HepG2 (cell line): ENCODE data around the gene SURF6. TPM values are rescaled to one million over a fixed set of nuclear protein-coding genes. Genes with fewer than 3 reads are reported as not detected.

Experiments
- ASH2L ChIP-seq: fragments of 300-600, 200-600 bp; sonication (generic); IDR thresholded peaks from 2 replicates; pipeline ENCODE4 v1.7.0; 2017; ENCODE audit warnings: low read depth, mild to moderate bottlenecking, moderate library complexity, mixed read lengths, low read length; ENCODE audit not compliant: insufficient read length
- GABPA ChIP-seq, 2 experiments: IDR thresholded peaks; 2 replicates each; pipeline ENCODE4 v1.6.1; 2011 to 2016; ENCODE audit warnings: low read depth in 2 of 2, low read length in 1 of 2, missing biosample characterization in 1 of 2, missing genetic modification characterization in 1 of 2
- GABPB1 ChIP-seq: IDR thresholded peaks from 2 replicates; pipeline ENCODE4 v1.6.1; 2016; ENCODE audit warnings: mild to moderate bottlenecking, missing genetic modification reagents, moderate library complexity, missing compliant biosample characterization
- HCFC1 ChIP-seq: fragments of 150-350 bp; IDR thresholded peaks from 2 replicates; pipeline ENCODE4 v1.6.1; 2014; ENCODE audit warnings: low read depth, low read length
- HNRNPUL1 ChIP-seq: fragments of 200-400 bp; formaldehyde crosslinking; IDR thresholded peaks from 2 replicates; pipeline ENCODE4 v1.6.1; 2017; ENCODE audit warnings: low read depth, mild to moderate bottlenecking, low read length, moderate library complexity
- MED1 ChIP-seq: sonication (generic); formaldehyde crosslinking; IDR thresholded peaks from 2 replicates; pipeline ENCODE4 v1.4.0; 2020; ENCODE audit warnings: missing genetic modification reagents
- PREB ChIP-seq: sonication (generic); formaldehyde crosslinking; IDR thresholded peaks from 2 replicates; pipeline ENCODE4 v1.4.0; 2020; ENCODE audit warnings: missing genetic modification reagents
- RAD21 ChIP-seq: fragments of 450-650 bp; formaldehyde crosslinking; IDR thresholded peaks from 2 replicates; pipeline ENCODE4 v1.5.0; 2020; ENCODE audit warnings: mild to moderate bottlenecking
- RXRA ChIP-seq: sonication (generic); formaldehyde crosslinking; IDR thresholded peaks from 2 replicates; pipeline ENCODE4 v1.5.1; 2020; ENCODE audit warnings: missing genetic modification reagents
- SSRP1 ChIP-seq: IDR thresholded peaks from 2 replicates; pipeline ENCODE4 v1.6.1; 2016; ENCODE audit warnings: control low read depth
- TRIM22 ChIP-seq: fragments of 450-650 bp; IDR thresholded peaks from 2 replicates; pipeline ENCODE4 v1.6.1; 2017
- XBP1 ChIP-seq: sonication (generic); formaldehyde crosslinking; IDR thresholded peaks from 2 replicates; pipeline ENCODE4 v1.5.0; 2020; ENCODE audit warnings: missing genetic modification reagents
- XRCC5 ChIP-seq: fragments of 200-400 bp; formaldehyde crosslinking; optimal IDR thresholded peaks from 2 replicates; pipeline ENCODE3; 2017; ENCODE audit warnings: mild to moderate bottlenecking, low read length
- ZNF12 ChIP-seq: sonication (generic); formaldehyde crosslinking; IDR thresholded peaks from 2 replicates; pipeline ENCODE4 v1.5.0; 2020; ENCODE audit warnings: missing genetic modification reagents
- ZNF251 ChIP-seq: sonication (generic); formaldehyde crosslinking; IDR thresholded peaks from 2 replicates; pipeline ENCODE4 v1.9.0; 2021; ENCODE audit warnings: mild to moderate bottlenecking, missing genetic modification reagents
- ZNF275 ChIP-seq: sonication (generic); formaldehyde crosslinking; IDR thresholded peaks from 2 replicates; pipeline ENCODE4 v1.8.0; 2022; ENCODE audit warnings: missing genetic modification reagents, mild to moderate bottlenecking, inconsistent platforms, borderline replicate concordance
- ZNF337 ChIP-seq: sonication (generic); formaldehyde crosslinking; IDR thresholded peaks from 2 replicates; pipeline ENCODE4 v1.5.1; 2020; ENCODE audit warnings: missing genetic modification reagents, low read depth, mild to moderate bottlenecking, borderline replicate concordance
- ZNF431 ChIP-seq: sonication (generic); formaldehyde crosslinking; IDR thresholded peaks from 2 replicates; pipeline ENCODE4 v1.9.0; 2022; ENCODE audit warnings: missing genetic modification reagents, low read depth, mild to moderate bottlenecking, borderline replicate concordance
- ZNF512B ChIP-seq: sonication (generic); formaldehyde crosslinking; IDR thresholded peaks from 2 replicates; pipeline ENCODE4 v1.5.1; 2020; ENCODE audit warnings: missing genetic modification reagents, mild to moderate bottlenecking, borderline replicate concordance
- ZNF558 ChIP-seq: sonication (generic); formaldehyde crosslinking; IDR thresholded peaks from 2 replicates; pipeline ENCODE4 v1.9.0; 2022; ENCODE audit warnings: mild to moderate bottlenecking, missing genetic modification reagents, borderline replicate concordance
- polyA plus RNA-seq, 8 experiments: library from polyadenylated mRNA; depleted of rRNA in 3 of 8; stranded (reverse) in 7 of 8; unstranded in 1 of 8; fragments of >200 nt; fragmentation: Illumina TruSeq in 4 of 8; extraction: Trizol in 4 of 8; gene quantifications; 2 replicates each; pipeline versions ENCODE4 v1.2.1 to v1.2.3, GENCODE V29; 2011 to 2016; ENCODE audit warnings: low read depth in 4 of 8, missing spikeins in 1 of 8, mixed read lengths in 1 of 8; ENCODE audit not compliant: insufficient read depth in 1 of 8
- total RNA-seq, 5 experiments: library from RNA; depleted of rRNA; stranded (reverse); fragments of >200 nt; fragmentation: Illumina TruSeq; extraction: Trizol; gene quantifications; 2 replicates each; pipeline ENCODE4 v1.2.3, GENCODE V29; 2016; ENCODE audit warnings: low read depth in 1 of 5

Gene SURF6
- total and polyA plus RNA-seq, 2 of the 13 experiments (the other 11 are each of a cell fraction or from before 2014, with no cell fraction given), result 5.9 to 14.7 TPM

- no peak for TF ChIP-seq PREB (CRISPR knock-in tag)
- peak; percentile 88 for TF ChIP-seq MED1 (CRISPR knock-in tag)
- TF ChIP-seq RAD21, result peak; percentile 55; the same call in 1 of the 2 replicates
- TF ChIP-seq ZNF431 (CRISPR knock-in tag), result peak; percentile 30; the same call in 1 of the 2 replicates
- TF ChIP-seq RXRA (CRISPR knock-in tag), result peak; percentile 86
- peak; percentile 71 for TF ChIP-seq ZNF12 (CRISPR knock-in tag)
- no peak for TF ChIP-seq ZNF512B
- TF ChIP-seq ZNF558 (CRISPR knock-in tag), result peak; percentile 89; the same call in 1 of the 2 replicates
- peak; percentile 93 for TF ChIP-seq GABPA (IDR thresholded peaks at IDR 0.05; ENCODE audit: low read depth, low read length)
- peak; percentile 92 for TF ChIP-seq GABPA (CRISPR knock-in tag; IDR thresholded peaks at IDR 0.05; ENCODE audit: low read depth)
- TF ChIP-seq XBP1 (CRISPR knock-in tag), result no peak
- no peak for TF ChIP-seq TRIM22
- TF ChIP-seq ASH2L, result peak; percentile 92
- peak; percentile 79; the same call in 1 of the 2 replicates for TF ChIP-seq ZNF337 (CRISPR knock-in tag)
- peak; percentile 48; the same call in 1 of the 2 replicates for TF ChIP-seq ZNF275
- TF ChIP-seq SSRP1 (CRISPR knock-in tag), result no peak; the same call in 1 of the 2 replicates
- TF ChIP-seq HCFC1, result peak; percentile 76
- no peak for TF ChIP-seq ZNF251
- peak; percentile 100 for TF ChIP-seq GABPB1 (CRISPR knock-in tag)
- TF ChIP-seq HNRNPUL1, result peak; percentile 74; the same call in 1 of the 2 replicates
- peak; percentile 100 for TF ChIP-seq XRCC5
Observed at GRCh38 chr9:133335924-133336811, at the start of gene SURF6 (continued).
